Right renal cortex interstitium (tissue), 3 donors: Measurements from ENCODE around the gene EPHA8. TPM values are rescaled to one million over a fixed set of nuclear protein-coding genes. Genes with fewer than 3 reads are reported as not detected.

Experiments
- DNase-seq, 3 donors: peaks; one replicate each; pipeline ENCODE4 v3.0.0-alpha.2; 2013; ENCODE audit warnings: low read depth in 3 of 3, low spot score in 2 of 3
- polyA plus RNA-seq, 3 donors: library from polyadenylated mRNA; unstranded; fragments of 120-200 nt; gene quantifications; one replicate each; pipeline ENCODE4 v1.2.1, GENCODE V29; 2013; ENCODE audit not compliant: insufficient read length in 3 of 3

EPHA8 gene
- polyA plus RNA-seq, 3 donors, result 1.0 to 1.4 (median 1.3) TPM

- DNase-seq, result no peak
Observed at GRCh38 chr1:22563671-22564602, 648 bp downstream of the EPHA8 start.

DNA sequence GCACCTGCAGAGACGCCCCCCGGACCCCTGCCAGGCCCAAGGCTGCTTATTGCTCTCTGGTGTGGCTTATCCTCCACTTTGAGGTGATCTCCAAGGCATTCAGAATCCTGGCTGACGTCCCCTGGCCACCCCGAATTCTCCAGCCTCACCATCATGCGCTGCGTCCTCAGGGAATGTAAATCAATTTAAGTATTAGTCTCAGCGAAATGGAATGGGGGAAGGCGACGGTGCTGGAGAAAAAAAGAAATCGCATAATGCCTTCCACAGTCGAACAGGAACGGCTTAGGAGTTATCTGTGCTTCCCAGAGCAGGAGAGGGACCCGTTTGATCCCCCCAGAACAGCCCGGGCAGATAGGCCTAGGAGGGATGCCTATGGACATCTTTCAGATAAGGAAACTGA lies 2.9 kb downstream of the EPHA8 start:
- no peak for DNase-seq

- DNase-seq, result no peak
Observed at GRCh38 chr1:22567197-22567596, 3.9 kb downstream of the EPHA8 start.

DNA sequence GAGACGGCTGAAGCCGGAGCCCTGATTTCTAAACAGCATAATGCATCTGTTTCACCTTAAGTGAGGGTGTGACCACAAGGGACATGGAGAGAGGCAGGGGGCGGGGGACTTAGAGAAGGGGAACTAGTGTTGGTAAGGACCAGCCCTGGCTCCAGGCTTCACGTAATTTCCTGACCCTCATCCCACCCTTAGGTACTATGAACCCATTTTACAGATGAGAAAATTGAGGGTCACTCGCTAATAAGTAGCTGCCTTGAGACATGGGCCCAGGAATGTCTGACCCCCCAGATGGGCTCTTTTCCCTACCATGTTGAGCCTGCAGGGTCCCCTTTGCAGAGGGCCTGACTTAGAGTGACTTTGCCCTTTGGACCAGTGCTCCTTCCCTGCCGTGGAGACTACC lies 4.7 kb downstream of the EPHA8 start:
- DNase-seq, result no peak

DNA sequence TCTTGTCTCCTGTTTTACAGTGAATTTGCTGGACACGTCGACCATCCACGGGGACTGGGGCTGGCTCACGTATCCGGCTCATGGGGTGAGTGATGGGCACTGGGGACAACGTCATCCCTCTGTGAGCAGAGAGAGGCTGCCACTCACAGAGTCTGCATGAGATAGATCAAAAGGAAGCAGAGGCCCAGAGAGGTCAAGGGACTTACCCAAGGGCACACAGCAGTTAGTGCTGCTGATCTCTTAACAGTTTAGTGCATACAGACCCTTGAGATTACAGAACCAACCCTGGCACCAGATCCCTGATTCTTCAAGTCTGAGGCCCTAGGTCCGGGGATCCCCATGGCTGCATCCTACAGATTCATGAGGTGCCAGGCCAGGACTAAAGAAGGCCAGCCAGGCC lies 6.0 kb downstream of the EPHA8 start:
- no peak for DNase-seq

- no peak for DNase-seq
Observed at GRCh38 chr1:22570140-22570909, 7.0 kb downstream of the EPHA8 start.

DNA sequence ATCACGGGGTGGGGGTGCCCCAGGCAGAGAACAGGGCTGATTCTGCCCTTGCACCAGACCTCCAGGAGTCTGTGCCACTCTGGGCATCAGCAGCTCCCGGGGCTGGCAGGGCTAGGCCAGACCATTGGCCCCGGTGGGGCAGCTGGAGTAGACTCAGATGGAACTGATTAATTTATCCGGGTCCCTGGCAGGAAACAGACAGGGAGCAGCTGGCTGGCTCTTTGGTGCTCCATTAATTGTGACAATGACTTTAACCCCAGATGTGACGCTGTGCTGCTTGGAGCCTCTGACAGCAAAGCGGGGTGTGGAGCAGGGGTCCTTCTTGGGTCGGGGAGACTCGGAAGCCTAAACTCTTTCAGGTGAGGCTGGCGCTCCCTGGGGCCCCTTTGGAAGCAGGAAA lies 9.5 kb downstream of the EPHA8 start:
- DNase-seq, result no peak

DNA sequence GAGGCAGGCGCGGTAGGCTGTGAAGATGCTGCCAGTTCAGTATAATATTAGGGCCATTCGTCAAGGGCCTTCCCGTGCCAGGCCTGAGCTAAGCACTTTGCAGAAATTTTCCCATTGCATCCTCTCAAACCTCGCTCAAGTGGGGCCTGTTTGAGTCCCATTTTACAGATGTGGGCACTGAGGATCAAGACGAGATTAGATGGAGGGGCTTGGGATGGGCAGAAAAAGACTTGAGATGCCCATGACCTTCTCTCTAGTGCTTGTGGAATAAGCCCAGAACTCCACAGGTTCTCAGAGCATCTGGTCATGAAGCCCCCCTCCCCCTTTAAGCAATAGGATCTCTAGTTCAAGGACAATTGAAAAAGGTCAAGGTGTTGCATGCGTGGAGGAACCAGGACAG lies 9.9 kb downstream of the EPHA8 start:
- DNase-seq, result no peak

- no peak for DNase-seq
Observed at GRCh38 chr1:22575532-22576149, 12.4 kb downstream of the EPHA8 start.

GRCh38 chr1:22576150-22576544 lies 12.9 kb downstream of the EPHA8 start:
- DNase-seq, result no peak

DNA sequence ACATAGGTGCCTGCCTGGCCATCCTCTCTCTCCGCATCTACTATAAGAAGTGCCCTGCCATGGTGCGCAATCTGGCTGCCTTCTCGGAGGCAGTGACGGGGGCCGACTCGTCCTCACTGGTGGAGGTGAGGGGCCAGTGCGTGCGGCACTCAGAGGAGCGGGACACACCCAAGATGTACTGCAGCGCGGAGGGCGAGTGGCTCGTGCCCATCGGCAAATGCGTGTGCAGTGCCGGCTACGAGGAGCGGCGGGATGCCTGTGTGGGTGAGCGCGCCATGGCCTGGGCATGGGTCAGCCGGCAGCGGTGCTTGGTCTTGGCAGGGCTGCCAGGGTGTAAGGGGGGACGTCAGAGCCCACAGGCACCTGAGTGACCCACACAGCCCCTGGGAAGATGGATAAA lies 13.3 kb downstream of the EPHA8 start:
- DNase-seq, result no peak

GRCh38 chr1:22578732-22579361 lies 15.6 kb downstream of the EPHA8 start:
- DNase-seq, result no peak

GRCh38 chr1:22579541-22580155 lies 16.4 kb downstream of the EPHA8 start:
- no peak for DNase-seq

- no peak for DNase-seq
Observed at GRCh38 chr1:22582661-22583635, 19.7 kb downstream of the EPHA8 start.

DNA sequence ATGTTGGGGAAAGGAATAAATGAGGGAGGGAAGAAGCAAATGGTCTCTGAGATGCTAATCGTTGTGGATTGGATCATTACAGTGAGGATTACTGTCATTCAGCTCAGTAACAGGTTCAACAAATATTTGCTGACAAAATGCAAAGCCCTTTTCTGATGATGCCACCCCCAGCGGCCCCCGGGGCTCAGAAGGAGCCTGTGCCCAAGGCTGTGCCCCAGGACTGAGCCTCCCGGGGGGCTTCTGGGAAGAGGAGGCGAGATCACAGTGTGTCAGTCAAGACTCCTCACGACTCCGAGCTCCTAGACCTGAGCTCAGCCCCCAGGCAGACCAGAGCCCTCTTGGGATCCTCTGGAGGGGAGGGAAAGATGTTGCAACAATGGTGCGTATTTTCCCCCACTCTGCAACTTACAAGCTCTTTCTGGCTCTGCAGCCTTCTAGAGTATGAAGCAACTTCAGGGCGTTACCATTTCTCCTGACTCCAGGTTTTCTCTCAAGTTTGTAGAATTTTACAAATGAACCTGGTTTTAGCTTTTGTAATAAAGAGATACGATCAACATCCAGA lies 20.8 kb downstream of the EPHA8 start:
- no peak for DNase-seq

DNA sequence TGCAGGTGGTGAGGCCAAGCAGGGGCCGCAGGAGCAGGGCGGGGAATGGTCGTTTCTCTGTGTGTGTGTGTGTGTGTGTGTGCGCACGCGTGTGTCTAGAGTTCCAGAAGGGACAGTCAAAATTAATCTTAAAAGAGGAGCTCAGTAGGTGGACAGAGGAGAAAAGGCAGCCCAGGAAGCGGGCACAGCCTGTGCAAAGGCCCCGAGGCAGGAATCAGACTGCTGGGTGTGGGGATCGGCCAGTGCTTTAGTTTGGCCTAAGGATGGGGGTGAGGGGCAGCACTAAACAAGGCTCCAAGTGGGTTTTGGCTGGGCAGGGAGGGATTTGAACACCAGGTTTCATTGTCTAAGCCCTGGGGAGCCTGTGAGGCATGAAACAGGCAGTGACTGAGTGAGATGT lies 21.7 kb downstream of the EPHA8 start:
- no peak for DNase-seq

- DNase-seq, result no peak
Observed at GRCh38 chr1:22585471-22585870, 22.2 kb downstream of the EPHA8 start.

DNA sequence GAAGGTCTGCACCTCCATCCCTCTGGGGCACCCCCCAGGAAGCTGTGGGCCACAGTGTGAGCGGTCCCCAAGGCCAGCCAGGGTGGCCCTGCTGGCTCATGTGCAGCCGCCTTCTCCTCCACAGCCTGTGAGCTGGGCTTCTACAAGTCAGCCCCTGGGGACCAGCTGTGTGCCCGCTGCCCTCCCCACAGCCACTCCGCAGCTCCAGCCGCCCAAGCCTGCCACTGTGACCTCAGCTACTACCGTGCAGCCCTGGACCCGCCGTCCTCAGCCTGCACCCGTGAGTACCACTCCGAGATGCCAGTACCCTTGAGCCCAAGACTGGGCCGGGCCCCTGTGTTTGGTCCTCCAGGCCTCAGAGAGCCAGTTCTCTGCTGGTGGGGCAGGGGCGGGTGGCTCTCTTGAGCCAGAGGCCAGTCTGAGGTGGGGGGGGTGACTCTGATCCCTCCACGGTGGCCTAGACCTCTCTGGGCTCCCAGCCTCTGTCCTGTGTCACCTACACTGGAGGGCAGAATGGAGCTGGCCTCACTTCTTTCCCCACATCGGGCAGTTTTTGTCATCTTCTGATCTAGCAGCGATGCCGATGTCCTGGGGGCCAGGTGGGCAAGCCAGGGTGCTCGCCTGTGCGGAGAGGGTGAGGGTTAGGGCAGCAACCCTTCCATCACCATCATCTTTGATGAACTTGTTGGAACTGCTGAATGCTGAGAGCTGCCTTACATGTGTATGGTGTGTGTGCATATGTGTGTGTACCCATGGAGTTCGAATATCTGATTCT lies 23.3 kb downstream of the EPHA8 start:
- no peak for DNase-seq
